GM10847 (cell line): ENCODE data around the gene FADS3.

ENCODE experiments used
- POLR2A ChIP-seq: IDR thresholded peaks from 2 replicates; pipeline ENCODE4 v1.6.1; 2011; ENCODE audit not compliant: insufficient read length; ENCODE audit errors: extremely low read depth

FADS3 gene

GRCh38 chr11:61846362-61847020, 44.9 kb downstream of the FADS3 start:
- no peak for TF ChIP-seq POLR2A

DNA sequence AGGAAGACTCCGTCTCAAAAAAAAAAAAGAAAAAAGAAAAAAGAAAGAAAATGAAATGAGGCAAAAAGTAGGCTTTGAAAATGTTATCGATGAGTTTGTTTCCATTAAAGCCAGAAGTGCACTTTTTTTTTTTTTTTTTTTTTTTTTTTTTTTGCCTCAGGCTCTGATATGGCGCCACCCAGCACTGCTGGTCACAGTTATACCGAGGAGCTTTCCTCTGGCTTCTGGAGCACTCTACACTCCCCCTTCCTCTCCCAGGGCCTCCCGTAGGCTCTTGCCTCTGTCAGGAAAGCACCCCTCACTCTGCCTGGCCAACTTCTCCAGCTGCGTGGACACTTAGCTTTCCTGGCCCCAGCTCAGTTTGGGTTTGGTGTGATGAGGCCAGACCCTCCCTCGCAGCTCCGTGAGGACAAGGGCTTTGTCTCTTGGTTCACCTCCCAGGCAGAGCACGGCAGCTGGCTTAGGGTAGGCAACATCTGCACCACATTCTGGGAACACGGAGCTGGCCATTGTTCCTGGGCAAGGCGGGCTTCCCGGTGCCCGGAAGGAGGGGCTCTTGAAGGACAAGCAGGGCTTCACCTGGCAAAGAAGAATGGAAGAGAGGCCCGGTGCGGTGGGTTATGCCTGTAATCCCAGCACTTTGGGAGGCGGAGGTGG, 46.3 kb downstream of the FADS3 start:
- TF ChIP-seq POLR2A: no peak

- TF ChIP-seq POLR2A: no peak
These were observed 48.9 kb downstream of the FADS3 start for GRCh38 chr11:61842528-61842820.

DNA sequence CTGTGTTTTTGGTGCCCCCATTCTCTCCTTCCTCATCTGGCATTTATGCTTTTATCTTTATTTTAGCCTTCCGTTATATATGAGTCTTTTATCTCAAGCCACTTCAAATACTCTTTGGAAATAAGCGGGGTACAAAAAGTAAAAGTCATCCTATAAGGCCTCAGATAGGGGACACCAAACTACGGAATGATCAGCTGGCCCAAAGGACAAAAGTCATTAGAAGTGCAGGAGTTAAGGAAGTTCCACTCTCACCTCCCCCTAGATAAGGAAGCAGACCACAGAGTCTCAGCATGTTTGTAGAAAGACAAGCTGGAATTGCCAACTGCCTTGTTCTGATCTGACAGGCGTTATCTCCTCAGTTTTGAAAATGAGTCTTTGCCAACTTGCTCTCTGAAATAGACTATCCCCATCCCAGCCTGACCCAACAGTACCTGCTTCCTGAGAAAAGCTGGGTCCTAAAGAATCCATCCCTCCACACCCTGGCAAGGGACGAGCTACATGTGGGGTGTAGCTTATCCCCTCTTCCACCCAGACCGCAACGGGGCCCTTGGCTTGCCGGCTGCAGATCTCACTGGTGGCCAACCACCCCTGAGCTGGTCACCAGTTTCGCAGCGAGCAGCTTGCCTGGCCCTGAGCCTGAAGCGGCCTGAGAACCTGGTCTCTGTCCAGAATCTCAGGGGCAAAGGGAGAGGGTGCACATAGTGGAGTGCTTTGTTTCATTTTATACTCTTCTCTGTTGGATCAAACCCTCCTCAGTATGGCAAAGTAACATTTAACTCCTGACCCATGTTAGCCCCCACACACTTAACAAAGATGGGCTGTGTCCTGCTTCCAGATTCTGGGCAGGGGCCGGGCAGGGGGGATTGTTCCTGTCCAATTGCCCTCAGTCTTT, 49.5 kb downstream of the FADS3 start:
- TF ChIP-seq POLR2A: no peak

GRCh38 chr11:61840371-61840770, 51.0 kb downstream of the FADS3 start:
- TF ChIP-seq POLR2A: no peak

DNA sequence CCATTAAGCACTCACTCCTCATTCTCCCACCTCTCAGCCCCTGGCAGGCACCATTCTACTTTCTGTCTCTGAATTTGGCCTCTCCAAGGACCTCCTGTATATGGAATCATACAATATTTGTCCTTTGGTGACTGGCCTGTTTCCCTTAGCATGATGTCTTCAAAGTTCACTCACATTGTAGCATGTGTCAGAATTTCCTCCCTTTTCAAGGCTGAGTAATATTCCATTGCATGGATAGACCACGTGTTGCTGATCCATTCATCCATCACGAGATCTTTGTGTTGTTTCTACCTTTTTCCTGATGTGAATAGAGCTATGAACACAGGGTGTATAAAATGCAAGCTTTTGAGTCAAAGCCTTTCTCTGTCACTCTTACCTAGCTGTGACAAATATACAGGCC, 51.6 kb downstream of the FADS3 start:
- no peak for TF ChIP-seq POLR2A

DNA sequence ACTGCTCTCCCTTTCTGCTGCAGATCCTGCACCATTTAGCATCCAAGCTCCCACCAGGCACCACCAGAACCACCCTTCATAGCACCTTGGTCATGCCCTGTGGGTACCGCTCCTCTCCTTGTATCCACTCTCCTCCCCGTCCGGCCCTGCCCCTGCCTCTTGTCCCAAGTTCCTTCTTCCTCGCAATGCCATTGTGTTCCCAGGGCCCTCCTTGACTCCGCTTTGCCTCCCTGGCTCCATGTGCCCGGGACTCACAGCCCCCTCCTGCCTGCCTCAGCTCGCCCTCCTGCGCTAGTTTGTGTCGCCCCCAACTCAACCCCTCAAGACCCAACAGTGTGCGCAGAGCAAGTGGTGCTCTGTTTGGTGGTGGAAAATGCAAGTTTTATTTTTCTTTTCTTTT, 52.4 kb downstream of the FADS3 start:
- TF ChIP-seq POLR2A: no peak

GRCh38 chr11:61838501-61838900, 52.8 kb downstream of the FADS3 start:
- no peak for TF ChIP-seq POLR2A

DNA sequence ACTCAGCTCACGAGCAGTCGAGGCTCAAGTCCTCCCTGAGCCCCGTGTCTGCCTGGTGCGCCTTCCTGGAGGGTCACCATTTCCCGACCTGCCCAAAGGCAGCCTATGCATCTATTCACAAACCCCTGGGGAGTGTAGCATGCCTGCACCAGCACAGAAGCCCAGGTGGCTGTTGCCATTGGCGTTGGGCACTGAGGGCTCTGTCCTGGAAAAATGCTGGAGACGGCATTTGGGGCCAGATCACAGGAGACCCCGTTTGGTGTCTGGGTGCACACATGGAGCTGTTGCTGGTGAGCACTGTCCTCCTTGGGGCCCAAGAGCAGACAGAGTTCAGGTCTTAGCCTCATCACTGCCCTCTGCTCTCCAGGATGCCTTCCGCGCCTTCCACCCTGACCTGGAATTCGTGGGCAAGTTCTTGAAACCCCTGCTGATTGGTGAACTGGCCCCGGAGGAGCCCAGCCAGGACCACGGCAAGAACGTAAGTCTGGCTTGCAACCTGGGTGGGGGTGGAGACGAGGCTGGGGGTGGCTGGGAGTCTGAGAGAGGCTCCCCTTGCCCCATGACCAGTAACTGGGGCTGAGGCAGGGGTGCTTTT, 53.8 kb downstream of the FADS3 start:
- TF ChIP-seq POLR2A: peak; percentile 14

DNA sequence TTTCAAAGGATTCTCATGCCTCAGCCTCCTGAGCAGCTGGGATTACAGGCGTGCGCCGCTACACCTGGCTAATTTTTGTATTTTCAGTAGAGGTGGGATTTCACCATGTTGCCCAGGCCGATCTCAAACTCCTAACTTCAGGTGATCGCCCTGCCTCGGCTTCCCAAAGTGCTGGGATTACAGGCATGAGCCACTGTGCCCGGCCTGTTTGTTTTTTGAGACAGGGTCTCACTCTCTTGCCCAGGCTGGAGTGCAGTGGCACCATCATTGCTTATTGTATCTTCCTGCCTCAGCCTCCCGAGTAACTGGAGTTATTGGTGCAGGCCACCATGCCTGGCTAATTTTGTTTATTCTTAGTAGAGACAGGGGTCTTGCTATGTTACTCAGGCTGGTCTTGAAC, 55.2 kb downstream of the FADS3 start:
- TF ChIP-seq POLR2A: no peak

DNA sequence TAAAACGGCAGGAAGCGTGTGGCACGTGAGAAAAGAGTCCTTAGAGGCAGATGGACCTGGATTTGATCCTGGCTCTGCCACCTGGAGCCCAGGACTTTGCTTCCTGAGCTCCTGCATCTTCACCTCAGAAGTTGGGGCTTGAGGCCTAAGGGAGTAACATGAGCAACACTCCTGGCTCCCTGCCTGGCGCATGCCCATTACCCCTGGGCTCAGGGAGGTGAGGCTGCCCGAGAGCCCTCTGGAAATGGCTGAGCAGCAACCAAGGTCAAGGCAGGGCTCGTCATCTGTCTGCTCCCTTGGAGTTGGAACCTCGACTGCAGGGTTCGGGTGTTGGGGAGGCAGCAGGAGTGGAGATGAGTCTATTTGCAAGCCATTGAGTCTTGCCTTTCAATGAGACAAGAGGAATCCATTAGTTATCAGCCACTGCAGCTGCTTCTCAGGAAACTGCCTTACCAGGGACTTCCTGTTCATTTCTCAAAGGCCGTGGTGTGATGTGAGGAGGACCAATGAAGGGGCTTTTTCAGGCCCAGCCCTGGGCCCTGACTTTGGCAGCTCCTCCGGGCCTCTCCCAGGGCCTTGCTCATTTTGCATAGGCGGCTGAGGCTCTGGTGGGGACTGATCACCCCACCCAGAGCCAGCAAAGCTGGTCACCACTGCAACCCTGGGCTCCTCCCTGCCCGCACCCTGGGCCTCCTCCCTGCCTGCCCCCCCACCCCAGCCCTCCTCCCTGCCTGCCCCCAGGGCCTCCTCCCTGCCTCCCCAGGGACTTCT, 56.9 kb downstream of the FADS3 start:
- TF ChIP-seq POLR2A: peak; percentile 57

DNA sequence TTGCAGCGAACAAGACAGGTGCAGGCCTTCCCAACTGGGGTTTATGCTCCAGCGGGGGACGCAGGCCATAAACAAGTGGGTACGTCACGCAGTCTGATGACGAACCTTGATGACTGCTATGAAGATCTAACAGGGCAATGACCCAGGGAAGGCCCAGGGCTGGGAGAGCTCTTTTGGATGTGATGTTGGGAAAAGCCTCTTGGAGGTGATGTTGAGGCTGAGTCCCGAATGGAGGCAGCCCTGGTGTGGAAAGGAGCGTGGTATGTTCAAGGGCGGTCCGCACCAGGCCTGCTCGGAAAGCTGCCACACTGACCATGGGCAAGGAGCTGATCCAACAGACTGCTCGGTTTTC, 57.4 kb downstream of the FADS3 start:
- TF ChIP-seq POLR2A: no peak

GRCh38 chr11:61833471-61833870, 57.9 kb downstream of the FADS3 start:
- no peak for TF ChIP-seq POLR2A

GRCh38 chr11:61832754-61833153, 58.6 kb downstream of the FADS3 start:
- TF ChIP-seq POLR2A: no peak

DNA sequence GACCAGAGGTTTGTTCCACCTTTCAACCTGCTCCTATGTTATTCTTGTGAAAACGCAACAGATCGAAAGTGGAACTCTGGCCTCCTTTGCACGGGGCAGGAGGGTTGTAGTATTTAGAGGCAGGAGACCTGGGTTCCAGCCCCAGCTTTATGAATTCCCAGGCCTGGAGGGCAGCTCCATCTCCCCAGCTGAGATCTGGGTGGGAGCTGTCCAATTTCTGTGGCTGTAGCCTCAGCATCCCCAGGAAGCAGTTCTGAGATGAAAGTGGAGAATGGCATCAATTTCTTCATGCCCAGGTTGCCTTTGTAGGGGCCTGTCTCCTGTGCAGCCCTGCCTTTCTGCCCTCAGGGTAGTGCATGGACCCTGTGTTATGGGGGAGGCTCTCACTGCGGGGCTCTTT, 59.1 kb downstream of the FADS3 start:
- no peak for TF ChIP-seq POLR2A
